Thymus (tissue), 11 donors: ENCODE results near the gene EBF3. TPM values are rescaled to one million over a fixed set of nuclear protein-coding genes. Genes with fewer than 3 reads are reported as not detected.

ENCODE experiments used
- DNase-seq, 9 donors: peaks; one replicate each; pipeline ENCODE4 v3.0.0-alpha.2; 2013; ENCODE audit warnings: low spot score in 9 of 9, low read depth in 6 of 9, missing footprints in 1 of 9
- H3K27ac ChIP-seq, 2 donors: one replicate each; pipeline ENCODE4 v1.5.1; 2013; ENCODE audit warnings: control low read depth in 1 of 2, low read depth in 1 of 2, low read length in 1 of 2, mild to moderate bottlenecking in 1 of 2, moderate library complexity in 1 of 2
- H3K27me3 ChIP-seq, 2 donors: one replicate each; pipeline ENCODE4 v1.5.1; 2013; ENCODE audit warnings: low read length in 1 of 2; ENCODE audit not compliant: control insufficient read depth in 2 of 2, insufficient read depth in 1 of 2
- H3K36me3 ChIP-seq, 2 donors: one replicate each; pipeline ENCODE4 v1.5.1; 2013; ENCODE audit warnings: low read length in 1 of 2, mild to moderate bottlenecking in 1 of 2, moderate library complexity in 1 of 2; ENCODE audit not compliant: control insufficient read depth in 2 of 2, insufficient read depth in 2 of 2
- H3K4me1 ChIP-seq, 2 donors: one replicate each; pipeline ENCODE4 v1.5.1; 2013; ENCODE audit warnings: low read length in 2 of 2; ENCODE audit not compliant: control insufficient read depth in 2 of 2, insufficient read depth in 2 of 2
- H3K4me3 ChIP-seq, 2 donors: one replicate each; pipeline ENCODE4 v1.5.1; 2013; ENCODE audit warnings: low read length in 2 of 2, control low read depth in 1 of 2, mild to moderate bottlenecking in 1 of 2
- H3K9me3 ChIP-seq, 2 donors: one replicate each; pipeline ENCODE4 v1.5.1; 2013; ENCODE audit warnings: low read length in 1 of 2, mild to moderate bottlenecking in 1 of 2; ENCODE audit not compliant: control insufficient read depth in 2 of 2, insufficient read depth in 1 of 2
- WGBS: extraction: QIAGEN DNeasy Blood & Tissue Kit; methylation state at CpG from one replicate; pipeline ENCODE4 v1.1.7; 2013; 5-methylcytosine and 5-hydroxymethylcytosine counted together
- polyA plus RNA-seq: library from polyadenylated mRNA; stranded (reverse); fragments of 200-250 nt; gene quantifications from one replicate; pipeline ENCODE4 v1.2.3, GENCODE V29; 2013
- total RNA-seq: library from RNA; stranded (reverse); fragments of 120-200 nt; gene quantifications from one replicate; pipeline ENCODE4 v1.2.4, GENCODE V29; 2013
- donor health status: healthy.

EBF3 gene
- total and polyA plus RNA-seq, 2 donors, result 1.5 to 1.9 TPM

GRCh38 chr10:129942019-129942277 lies 22.1 kb downstream of the EBF3 start:
- H3K27me3 ChIP-seq, result peaks cover 0 to 13% of the 10 kb centered on the region in 2 donors
- no peak overlapping the region for H3K27ac ChIP-seq
- no peak overlapping the region for H3K4me3 ChIP-seq
- no peaks in the 10 kb centered on the region for H3K36me3 ChIP-seq
- 95% methylated on average over 4 of the region's 4 CpGs for WGBS
- DNase-seq, result no peak
- no peaks in the 10 kb centered on the region for H3K9me3 ChIP-seq
- H3K4me1 ChIP-seq, result no peaks in the 10 kb centered on the region

DNA sequence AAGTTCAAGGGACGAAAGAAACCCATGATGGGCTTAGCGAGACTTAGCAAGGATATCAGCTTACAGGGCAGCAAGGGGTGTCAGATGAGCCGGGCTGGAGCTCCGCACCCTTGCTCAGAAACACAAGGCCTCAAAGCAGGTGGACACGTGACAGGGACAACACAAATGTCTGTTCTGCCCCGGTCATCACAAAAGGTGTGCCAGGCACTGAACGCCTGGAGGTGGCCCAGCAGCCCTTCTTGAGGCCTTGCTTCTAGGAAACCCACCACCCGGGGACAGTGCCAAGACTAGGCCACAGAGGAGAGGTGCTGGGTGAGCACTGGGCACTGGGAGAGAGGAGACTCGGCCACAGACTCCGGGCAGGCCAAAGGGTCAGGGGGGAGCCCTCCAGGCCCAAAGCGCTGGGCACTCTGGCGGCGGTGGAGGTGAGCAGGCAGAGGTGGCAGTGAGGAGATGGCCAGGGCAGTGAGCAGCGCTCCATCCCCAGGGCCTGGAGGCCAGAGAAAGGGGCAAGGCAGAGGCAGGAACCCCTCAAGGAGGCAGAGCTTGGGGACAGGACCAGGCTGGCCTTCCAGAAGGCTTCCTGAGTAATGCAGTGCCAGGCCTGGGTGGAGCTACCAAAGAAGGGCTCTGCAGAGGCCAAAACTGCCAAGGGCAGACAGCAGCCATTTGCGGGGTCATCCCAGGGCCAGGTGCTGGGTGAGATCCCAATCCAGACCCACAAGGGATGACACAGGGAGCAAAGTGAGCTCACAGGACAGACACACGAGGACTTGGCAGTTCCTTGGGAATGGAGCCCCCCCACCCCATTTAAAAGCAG lies 22.7 kb downstream of the EBF3 start:
- H3K4me3 ChIP-seq, result no peak overlapping the region
- no peaks in the 10 kb centered on the region for H3K4me1 ChIP-seq
- no peaks in the 10 kb centered on the region for H3K9me3 ChIP-seq
- H3K27me3 ChIP-seq, result peaks cover 0 to 11% of the 10 kb centered on the region in 2 donors
- H3K27ac ChIP-seq, result no peak overlapping the region
- no peaks in the 10 kb centered on the region for H3K36me3 ChIP-seq
- 87% methylated on average over 16 of the region's 16 CpGs for WGBS
- no peak for DNase-seq

- Histone ChIP-seq H3K4me1 (no peaks in the 10 kb centered on the region), H3K4me3 (no peak overlapping the region), H3K27me3 (peaks cover 0 to 11% of the 10 kb centered on the region in 2 donors), H3K27ac (no peak overlapping the region), H3K9me3 (no peaks in the 10 kb centered on the region), H3K36me3 (no peaks in the 10 kb centered on the region)
- no peak for DNase-seq
- 95% methylated on average over 13 of the region's 13 CpGs for WGBS
Measured at GRCh38 chr10:129940617-129941198, 23.4 kb downstream of the EBF3 start.

- Histone ChIP-seq H3K36me3 (no peaks in the 10 kb centered on the region), H3K27ac (no peak overlapping the region), H3K27me3 (peaks cover 0 to 11% of the 10 kb centered on the region in 2 donors), H3K9me3 (no peaks in the 10 kb centered on the region), H3K4me1 (no peaks in the 10 kb centered on the region), H3K4me3 (no peak overlapping the region)
- DNase-seq, result no peak
- 90% methylated on average over 23 of the region's 23 CpGs for WGBS
Measured at GRCh38 chr10:129939416-129940275, 24.4 kb downstream of the EBF3 start.

- H3K4me1 ChIP-seq, result no peaks in the 10 kb centered on the region
- no peak for DNase-seq
- no peaks in the 10 kb centered on the region for H3K9me3 ChIP-seq
- 91% methylated on average over 8 of the region's 8 CpGs for WGBS
- H3K27me3 ChIP-seq, result peaks cover 0 to 9% of the 10 kb centered on the region in 2 donors
- H3K27ac ChIP-seq, result no peak overlapping the region
- H3K4me3 ChIP-seq, result no peak overlapping the region
- no peaks in the 10 kb centered on the region for H3K36me3 ChIP-seq
Measured at GRCh38 chr10:129938460-129938859, 25.6 kb downstream of the EBF3 start.

DNA sequence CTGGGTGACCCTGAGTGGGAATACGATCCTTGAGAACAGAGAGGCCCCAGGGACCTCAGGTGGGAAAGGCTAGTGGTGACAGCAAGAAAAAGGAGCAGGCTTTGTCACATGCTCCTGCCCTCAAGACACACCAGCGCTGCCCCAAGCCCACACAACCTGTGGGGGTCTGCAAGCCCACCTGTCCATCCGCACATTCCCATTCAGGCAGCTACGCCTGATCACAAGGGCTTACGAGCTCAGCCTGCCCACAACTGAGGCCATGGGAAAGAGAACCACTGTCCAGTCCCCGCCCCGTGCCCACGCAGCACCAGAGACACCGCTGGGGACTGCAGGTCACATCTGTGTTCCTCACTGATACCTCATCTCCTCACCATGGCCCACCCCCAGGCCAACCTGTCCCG lies 26.7 kb downstream of the EBF3 start:
- H3K36me3 ChIP-seq, result no peaks in the 10 kb centered on the region
- H3K4me3 ChIP-seq, result no peak overlapping the region
- peaks cover 0 to 8% of the 10 kb centered on the region in 2 donors for H3K27me3 ChIP-seq
- H3K9me3 ChIP-seq, result no peaks in the 10 kb centered on the region
- WGBS, result 97% methylated on average over 10 of the region's 10 CpGs
- no peak overlapping the region for H3K27ac ChIP-seq
- no peak for DNase-seq
- H3K4me1 ChIP-seq, result no peaks in the 10 kb centered on the region

DNA sequence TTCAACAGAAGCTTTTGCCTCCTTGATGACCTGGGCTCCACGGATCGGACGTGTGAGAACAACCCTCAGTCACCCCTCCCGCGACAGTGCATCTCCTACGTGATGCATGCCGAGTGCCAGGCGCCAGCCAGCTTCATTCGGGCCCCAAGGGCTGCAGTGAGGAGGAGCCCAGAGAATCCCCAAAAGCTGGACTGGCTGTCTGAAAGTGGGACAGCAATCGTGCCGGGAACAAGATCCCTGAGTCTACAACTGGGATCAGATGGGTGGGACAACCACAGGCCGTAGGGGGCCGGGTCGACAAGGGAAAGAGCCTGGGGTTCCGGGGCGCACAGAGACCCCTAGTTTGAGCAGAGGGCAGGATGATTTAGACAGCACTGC lies 27.2 kb downstream of the EBF3 start:
- H3K4me3 ChIP-seq, result no peak overlapping the region
- no peak for DNase-seq
- no peaks in the 10 kb centered on the region for H3K4me1 ChIP-seq
- peaks cover 0 to 8% of the 10 kb centered on the region in 2 donors for H3K27me3 ChIP-seq
- no peaks in the 10 kb centered on the region for H3K9me3 ChIP-seq
- no peak overlapping the region for H3K27ac ChIP-seq
- WGBS, result 97% methylated on average over 16 of the region's 16 CpGs
- no peaks in the 10 kb centered on the region for H3K36me3 ChIP-seq

DNA sequence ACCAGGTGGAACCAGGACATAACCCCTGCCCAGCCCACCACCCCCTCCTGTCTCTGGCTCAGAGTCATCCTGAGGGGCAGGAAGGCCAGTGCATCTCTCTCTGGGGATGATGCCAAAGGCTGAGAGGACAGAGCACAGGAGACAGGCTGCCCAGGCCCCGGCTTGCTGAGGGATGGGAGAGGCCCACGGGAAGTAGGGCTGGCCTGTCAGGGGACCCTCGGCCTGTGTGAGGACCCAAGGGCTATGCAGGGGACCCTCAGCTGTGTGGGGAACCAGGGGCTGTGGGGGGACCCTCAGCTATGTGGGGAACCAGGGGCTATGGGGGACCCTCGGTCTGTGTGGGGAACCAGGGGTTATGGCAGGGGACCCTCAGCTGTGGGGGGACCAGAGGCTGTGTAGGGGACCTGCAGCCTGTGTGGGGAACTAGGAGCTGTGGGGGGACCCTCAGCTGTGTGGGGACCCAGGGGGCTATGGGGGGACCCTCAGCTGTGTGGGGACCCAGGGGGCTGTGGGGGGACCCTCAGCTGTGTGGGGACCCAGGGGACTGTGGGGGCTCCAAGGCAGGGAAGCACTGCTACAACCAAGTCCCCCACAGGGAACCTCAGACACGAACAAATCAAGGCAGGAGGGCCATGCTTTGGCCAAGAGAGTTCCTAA lies 27.7 kb downstream of the EBF3 start:
- no peaks in the 10 kb centered on the region for H3K9me3 ChIP-seq
- no peaks in the 10 kb centered on the region for H3K36me3 ChIP-seq
- WGBS, result 88% methylated on average over 5 of the region's 5 CpGs

DNA sequence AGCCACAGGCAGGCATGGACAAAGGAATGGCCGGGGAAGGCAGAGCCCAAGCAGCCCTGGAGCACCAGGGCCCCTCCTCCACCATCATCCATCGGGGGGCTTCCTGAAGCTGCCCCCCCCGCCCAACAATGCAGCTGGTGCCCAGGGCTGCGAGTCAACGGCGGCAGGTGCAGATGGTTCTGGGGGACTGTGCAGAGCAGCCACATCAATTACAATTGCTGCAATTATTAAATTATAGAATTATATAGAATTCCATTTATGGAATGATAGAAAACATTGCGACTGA lies 28.3 kb downstream of the EBF3 start:
- Histone ChIP-seq H3K27ac (no peak overlapping the region), H3K4me1 (no peaks in the 10 kb centered on the region), H3K4me3 (no peak overlapping the region), H3K27me3 (peaks cover 0 to 8% of the 10 kb centered on the region in 2 donors), H3K36me3 (no peaks in the 10 kb centered on the region), H3K9me3 (no peaks in the 10 kb centered on the region)
- no peak for DNase-seq
- 92% methylated on average over 7 of the region's 7 CpGs for WGBS

More for the DNA sequence above, 27.7 kb downstream of the EBF3 start:
- no peak for DNase-seq
- H3K4me1 ChIP-seq, result no peaks in the 10 kb centered on the region
- H3K27ac ChIP-seq, result no peak overlapping the region
- H3K4me3 ChIP-seq, result no peak overlapping the region
- H3K27me3 ChIP-seq, result peaks cover 0 to 8% of the 10 kb centered on the region in 2 donors
